SU-DHL-6 (cell line): ENCODE results near the gene TAS2R38.

Experiments
- H2AFZ ChIP-seq: fragments of 200-600 bp; sonication (generic); 2 replicates; pipeline ENCODE4 v1.6.1; 2014; ENCODE audit warnings: low read depth, mild to moderate bottlenecking, moderate library complexity, mixed read lengths, antibody characterized with exemption, low read length; ENCODE audit not compliant: severe bottlenecking
- H3F3A ChIP-seq: fragments of 200-600 bp; shearing (Covaris generic); 2 replicates; pipeline ENCODE4 v1.6.0; 2016; ENCODE audit warnings: antibody characterized with exemption, mild to moderate bottlenecking; ENCODE audit not compliant: insufficient read depth
- H3K27ac ChIP-seq: fragments of 200-600 bp; sonication (generic); 2 replicates; pipeline ENCODE4 v1.5.1; 2016; ENCODE audit warnings: low read depth, mild to moderate bottlenecking, low read length, moderate library complexity, mixed read lengths
- H3K27me3 ChIP-seq: fragments of 200-600 bp; sonication (generic), shearing (Covaris generic); 2 replicates; pipeline ENCODE4 v1.6.0; 2014; ENCODE audit warnings: mild to moderate bottlenecking, low read length
- H3K36me3 ChIP-seq: fragments of 200-600 bp; sonication (generic); 2 replicates; pipeline ENCODE4 v1.6.1; 2014; ENCODE audit warnings: mild to moderate bottlenecking, low read length, mixed read lengths
- H3K4me2 ChIP-seq: fragments of 300-600, 200-600 bp; shearing (Covaris generic), sonication (generic); 2 replicates; pipeline ENCODE4 v1.6.0; 2014; ENCODE audit warnings: low read length, low read depth, mild to moderate bottlenecking; ENCODE audit not compliant: poor library complexity, severe bottlenecking
- H3K4me3 ChIP-seq: fragments of 200-600 bp; sonication (generic); 2 replicates; pipeline ENCODE4 v1.5.1; 2014; ENCODE audit warnings: antibody characterized with exemption, low read length, mild to moderate bottlenecking, mixed read lengths; ENCODE audit not compliant: insufficient read depth, poor library complexity, severe bottlenecking
- H3K79me2 ChIP-seq: fragments of 200-600 bp; sonication (generic); 2 replicates; pipeline ENCODE4 v1.6.1; 2014; ENCODE audit warnings: mild to moderate bottlenecking, low read length, moderate library complexity; ENCODE audit not compliant: insufficient read depth
- H3K9ac ChIP-seq: fragments of 200-600 bp; sonication (generic); 2 replicates; pipeline ENCODE4 v1.7.0; 2014; ENCODE audit warnings: mild to moderate bottlenecking, low read length
- H3K9me2 ChIP-seq: fragments of 200-600 bp; sonication (generic); replicated peaks from 2 replicates; pipeline ENCODE4 v1.6.1; 2014; ENCODE audit warnings: low read length; ENCODE audit not compliant: insufficient read depth
- H3K9me3 ChIP-seq: fragments of 200-600 bp; sonication (generic); 2 replicates; pipeline ENCODE4 v1.6.1; 2014; ENCODE audit warnings: low read length, mixed read lengths; ENCODE audit not compliant: insufficient read depth
- H4K20me1 ChIP-seq: fragments of 200-600 bp; sonication (generic); 2 replicates; pipeline ENCODE4 v1.6.1; 2014; ENCODE audit warnings: low read depth, mild to moderate bottlenecking, antibody characterized with exemption, low read length, moderate library complexity, mixed read lengths
- CTCF ChIP-seq: fragments of 200-600 bp; sonication (generic); IDR thresholded peaks from one replicate; pipeline ENCODE4 v1.5.1; 2017; ENCODE audit warnings: antibody characterized with exemption, mild to moderate bottlenecking, low read length, moderate library complexity; ENCODE audit not compliant: insufficient read depth, poor library complexity, severe bottlenecking
- EZH2phosphoT487 ChIP-seq: fragments of 200-600 bp; sonication (generic), shearing (Covaris generic); conservative IDR thresholded peaks from 2 replicates; pipeline ENCODE4 v1.6.1; 2018; ENCODE audit warnings: mild to moderate bottlenecking, antibody characterized with exemption, low read length, moderate library complexity, mixed read lengths

TAS2R38 gene

DNA sequence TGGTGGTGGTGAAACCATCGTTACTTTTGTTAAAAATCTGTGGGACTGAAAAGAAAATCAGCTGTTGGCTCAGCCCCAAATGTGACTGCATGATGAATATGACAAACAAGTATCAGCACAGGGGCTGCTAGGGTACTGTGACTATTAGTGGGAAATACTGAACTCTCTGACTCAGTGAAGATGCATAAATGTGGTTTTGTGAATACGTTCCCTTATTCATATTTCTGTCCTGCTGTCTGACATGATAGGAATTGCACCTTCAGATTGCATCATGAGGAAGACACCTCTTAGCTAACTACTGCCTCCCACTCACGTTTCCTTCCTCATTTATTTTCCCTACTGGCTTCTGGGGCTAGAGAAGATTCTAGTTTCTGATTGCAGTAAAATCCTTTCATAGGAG, 28.2 kb downstream of the TAS2R38 start:
- no peaks in the 10 kb centered on the region for H3F3A ChIP-seq
- no peaks in the 10 kb centered on the region for H3K79me2 ChIP-seq
- H3K36me3 ChIP-seq: no peaks in the 10 kb centered on the region
- no peak overlapping the region for H3K4me3 ChIP-seq
- no peak overlapping the region for H3K27ac ChIP-seq
- H3K9me3 ChIP-seq: no peaks in the 10 kb centered on the region
- no peaks in the 10 kb centered on the region for H4K20me1 ChIP-seq
- no peak overlapping the region for H3K9ac ChIP-seq
- no peaks in the 10 kb centered on the region for H3K27me3 ChIP-seq
- H3K9me2 ChIP-seq: no peaks in the 10 kb centered on the region
- no peak overlapping the region for H3K4me2 ChIP-seq
- no peak overlapping the region for H2AFZ ChIP-seq
- TF ChIP-seq EZH2phosphoT487 (no peak), CTCF (no peak)

DNA sequence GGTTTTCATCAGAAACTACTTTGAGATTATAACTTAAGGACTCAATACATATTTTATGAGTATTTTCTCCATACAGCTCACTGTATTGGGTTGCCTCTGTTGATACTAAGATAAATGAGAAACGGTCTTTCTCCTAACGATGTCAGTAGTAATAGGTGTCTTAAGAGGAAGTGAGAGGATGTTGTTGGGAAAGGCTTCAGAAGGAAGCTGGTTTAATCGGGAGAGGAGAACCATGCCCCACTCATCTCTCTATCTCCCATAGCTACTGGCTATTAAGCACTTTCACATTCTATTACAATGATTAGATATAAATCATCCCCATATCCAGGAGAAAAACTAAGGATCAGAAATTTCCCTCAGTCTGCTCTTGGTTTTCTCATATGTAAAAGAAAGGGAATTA, 28.8 kb downstream of the TAS2R38 start:
- Histone ChIP-seq H3K9me3 (no peaks in the 10 kb centered on the region), H3F3A (no peaks in the 10 kb centered on the region), H2AFZ (no peak overlapping the region), H3K9me2 (no peaks in the 10 kb centered on the region), H3K27me3 (no peaks in the 10 kb centered on the region), H3K4me2 (no peak overlapping the region), H3K36me3 (no peaks in the 10 kb centered on the region), H3K9ac (no peak overlapping the region), H3K79me2 (no peaks in the 10 kb centered on the region), H4K20me1 (no peaks in the 10 kb centered on the region), H3K27ac (no peak overlapping the region), H3K4me3 (no peak overlapping the region)
- TF ChIP-seq CTCF (no peak), EZH2phosphoT487 (no peak)

GRCh38 chr7:141943846-141944245, 29.7 kb downstream of the TAS2R38 start:
- Histone ChIP-seq H4K20me1 (no peaks in the 10 kb centered on the region), H3K9me3 (no peaks in the 10 kb centered on the region), H3K4me3 (no peak overlapping the region), H3K36me3 (no peaks in the 10 kb centered on the region), H3K27me3 (no peaks in the 10 kb centered on the region), H3K79me2 (no peaks in the 10 kb centered on the region), H2AFZ (no peak overlapping the region), H3K27ac (no peak overlapping the region), H3K4me2 (no peak overlapping the region), H3K9ac (no peak overlapping the region), H3K9me2 (no peaks in the 10 kb centered on the region), H3F3A (no peaks in the 10 kb centered on the region)
- TF ChIP-seq CTCF (no peak), EZH2phosphoT487 (no peak)

GRCh38 chr7:141941075-141941474, 32.5 kb downstream of the TAS2R38 start:
- Histone ChIP-seq H3K9ac (no peak overlapping the region), H3K4me3 (no peak overlapping the region), H3K4me2 (no peak overlapping the region), H3F3A (no peaks in the 10 kb centered on the region), H3K36me3 (no peaks in the 10 kb centered on the region), H3K9me2 (no peaks in the 10 kb centered on the region), H3K27me3 (no peaks in the 10 kb centered on the region), H3K9me3 (no peaks in the 10 kb centered on the region), H3K27ac (no peak overlapping the region), H4K20me1 (no peaks in the 10 kb centered on the region), H2AFZ (no peak overlapping the region), H3K79me2 (no peaks in the 10 kb centered on the region)
- no peak for TF ChIP-seq EZH2phosphoT487
- TF ChIP-seq CTCF: no peak
